ENCODE data around the gene OBSCN. TPM values are rescaled to one million over a fixed set of nuclear protein-coding genes. Genes with fewer than 3 reads are reported as not detected.

OBSCN gene
- total RNA-seq, 4 donors from 2014 or later = 15.0 to 46.6 (median 34.4) TPM

GRCh38 chr1:228281631-228282328 lies 73.9 kb downstream of the OBSCN start:
- H3K27me3 ChIP-seq = no peaks in the 10 kb centered on the region
- WGBS = no CpG with 5 or more reads among the region's 16 CpGs
- H3K36me3 ChIP-seq = peaks cover 46% of the 10 kb centered on the region
- no peaks in the 10 kb centered on the region for H3K9me3 ChIP-seq
- no peak for TF ChIP-seq EP300 (IDR thresholded peaks at IDR 0.05)
- no peak for TF ChIP-seq POLR2AphosphoS5 (IDR thresholded peaks at IDR 0.05)
- no peak for TF ChIP-seq CTCF (IDR thresholded peaks at IDR 0.05)
- TF ChIP-seq POLR2A (IDR thresholded peaks at IDR 0.05) = no peak
- H3K4me3 ChIP-seq = no peak overlapping the region
- DNase-seq (ENCODE audit: low spot score in 2 of 2) = peak; percentile 60 to 74
- no peak overlapping the region for H3K27ac ChIP-seq
- H3K4me1 ChIP-seq = no peaks in the 10 kb centered on the region

DNA sequence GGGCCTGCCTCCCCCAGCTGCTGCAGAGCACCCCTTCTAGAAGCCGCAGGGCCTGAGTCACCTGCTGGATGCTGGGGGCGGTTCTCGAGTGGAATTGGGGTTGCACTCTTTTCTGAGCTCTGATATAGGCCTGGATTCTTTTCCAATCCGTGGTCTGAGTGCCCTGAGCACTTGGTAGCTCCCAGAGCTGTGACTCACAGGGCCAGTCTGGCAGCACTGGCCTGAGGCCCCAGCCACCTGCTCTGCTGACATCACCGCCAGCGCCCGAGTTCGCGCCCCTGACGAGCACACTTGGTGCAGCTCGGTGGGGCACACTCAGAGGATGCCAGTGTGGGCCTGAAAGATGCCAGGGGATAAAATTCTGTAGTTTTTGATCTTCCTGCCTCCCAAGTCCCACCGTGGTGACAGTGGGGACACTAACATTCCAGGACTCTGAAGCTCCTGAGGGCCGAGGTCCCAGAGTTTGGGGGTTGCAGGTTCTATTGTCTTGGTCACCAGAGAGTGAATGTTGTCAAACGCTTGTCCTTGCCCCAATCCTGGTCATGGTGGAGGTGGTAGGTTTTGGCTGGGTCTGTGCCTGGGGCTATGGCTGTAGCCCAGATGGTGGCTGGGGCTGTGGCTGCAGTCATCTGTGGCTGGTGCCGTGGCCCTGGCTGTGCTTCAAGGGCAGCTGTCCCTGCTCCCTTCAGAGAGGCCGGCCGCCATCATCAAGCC lies 74.6 kb downstream of the OBSCN start:
- H3K4me1 ChIP-seq = no peaks in the 10 kb centered on the region
- no peak overlapping the region for H3K4me3 ChIP-seq
- DNase-seq (ENCODE audit: low spot score in 2 of 2) = peak; percentile 48 to 70
- no peaks in the 10 kb centered on the region for H3K9me3 ChIP-seq
- peaks cover 48% of the 10 kb centered on the region for H3K36me3 ChIP-seq
- no peaks in the 10 kb centered on the region for H3K27me3 ChIP-seq
- TF ChIP-seq POLR2A (IDR thresholded peaks at IDR 0.05) (no peak), POLR2AphosphoS5 (IDR thresholded peaks at IDR 0.05) (no peak), EP300 (IDR thresholded peaks at IDR 0.05) (no peak), CTCF (IDR thresholded peaks at IDR 0.05) (no peak)
- no peak overlapping the region for H3K27ac ChIP-seq
- WGBS = 100% methylated on average over 3 of the region's 17 CpGs

DNA sequence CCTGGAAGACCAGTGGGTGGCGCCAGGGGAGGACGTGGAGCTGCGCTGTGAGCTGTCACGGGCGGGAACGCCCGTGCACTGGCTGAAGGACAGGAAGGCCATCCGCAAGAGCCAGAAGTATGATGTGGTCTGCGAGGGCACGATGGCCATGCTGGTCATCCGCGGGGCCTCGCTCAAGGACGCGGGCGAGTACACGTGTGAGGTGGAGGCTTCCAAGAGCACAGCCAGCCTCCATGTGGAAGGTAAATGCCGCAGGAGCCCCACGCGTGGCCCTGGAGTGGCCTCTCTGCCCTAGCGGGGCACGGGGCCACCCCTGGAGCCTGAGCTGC lies 75.2 kb downstream of the OBSCN start:
- no peaks in the 10 kb centered on the region for H3K4me1 ChIP-seq
- H3K9me3 ChIP-seq = no peaks in the 10 kb centered on the region
- H3K4me3 ChIP-seq = no peak overlapping the region
- no peak overlapping the region for H3K27ac ChIP-seq
- TF ChIP-seq CTCF (IDR thresholded peaks at IDR 0.05) (no peak), POLR2AphosphoS5 (IDR thresholded peaks at IDR 0.05) (no peak), POLR2A (IDR thresholded peaks at IDR 0.05) (no peak), EP300 (IDR thresholded peaks at IDR 0.05) (no peak)
- peaks cover 51% of the 10 kb centered on the region for H3K36me3 ChIP-seq
- no peaks in the 10 kb centered on the region for H3K27me3 ChIP-seq
- WGBS = 70% methylated on average over 2 of the region's 22 CpGs
- DNase-seq (ENCODE audit: low spot score in 2 of 2) = peak; percentile 54 to 78

- Histone ChIP-seq H3K4me3 (no peak overlapping the region), H3K9me3 (no peaks in the 10 kb centered on the region), H3K27me3 (no peaks in the 10 kb centered on the region), H3K27ac (no peak overlapping the region), H3K4me1 (no peaks in the 10 kb centered on the region), H3K36me3 (peaks cover 51% of the 10 kb centered on the region)
- TF ChIP-seq POLR2AphosphoS5 (IDR thresholded peaks at IDR 0.05) (no peak), CTCF (IDR thresholded peaks at IDR 0.05) (no peak), EP300 (IDR thresholded peaks at IDR 0.05) (no peak), POLR2A (IDR thresholded peaks at IDR 0.05) (no peak)
- 75% methylated on average over 9 of the region's 20 CpGs for WGBS
- DNase-seq (ENCODE audit: low spot score in 2 of 2) = peak; percentile 44 to 71
Observed at GRCh38 chr1:228283476-228284147, 75.8 kb downstream of the OBSCN start.

- Histone ChIP-seq H3K36me3 (peaks cover 51% of the 10 kb centered on the region), H3K4me3 (no peak overlapping the region), H3K27ac (no peak overlapping the region), H3K4me1 (no peaks in the 10 kb centered on the region), H3K9me3 (no peaks in the 10 kb centered on the region), H3K27me3 (no peaks in the 10 kb centered on the region)
- TF ChIP-seq POLR2AphosphoS5 (IDR thresholded peaks at IDR 0.05) = no peak
- TF ChIP-seq EP300 (IDR thresholded peaks at IDR 0.05) = no peak
- no peak for TF ChIP-seq CTCF (IDR thresholded peaks at IDR 0.05)
- no peak for TF ChIP-seq POLR2A (IDR thresholded peaks at IDR 0.05)
- DNase-seq (ENCODE audit: low spot score in 2 of 2) = peak in 1 of 2 donors; percentile 20
- WGBS = 73% methylated on average over 3 of the region's 3 CpGs
Observed at GRCh38 chr1:228284148-228284495, 76.3 kb downstream of the OBSCN start.

Data from suprapubic skin (tissue), 4 donors.